GM11168 (cell line): ENCODE measurements around the gene ZBED6.
"Not testable (repeated sequence)": the region's sequence is repeated elsewhere in the genome, so short reads cannot be mapped to it uniquely, and the experiment has no call there.

ENCODE experiments used
- in situ Hi-C: fragments of 300-500 bp; cut with MboI; formaldehyde crosslinking; loops from one replicate; pipeline ENCODE4 v1.12.0; 2022; ENCODE audit warnings: low sequenced_read_pairs; ENCODE audit not compliant: unreplicated experiment

ZBED6 gene

DNA sequence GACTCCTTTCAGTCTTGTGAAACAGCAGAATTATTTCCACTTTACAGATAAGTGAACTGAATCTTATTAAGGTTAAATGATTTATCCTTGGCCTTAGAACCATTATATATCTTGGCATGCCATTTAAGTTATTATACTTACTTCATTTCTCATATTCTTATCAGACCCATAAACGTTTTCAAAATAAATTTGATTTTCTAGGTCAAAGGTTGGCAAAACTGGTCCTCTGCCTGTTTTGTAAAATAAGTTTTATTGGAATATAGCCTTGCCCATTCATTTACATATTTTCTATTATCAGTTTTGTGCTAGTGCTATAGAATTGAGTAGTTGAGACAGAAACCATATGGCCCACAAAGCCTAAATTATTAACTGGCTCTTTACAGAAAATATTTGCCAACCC, 33.1 kb downstream of the ZBED6 start:
- in situ Hi-C loops = no loop called here

- in situ Hi-C loops = not testable (repeated sequence)
These were observed 33.8 kb downstream of the ZBED6 start for GRCh38 chr1:203829247-203829646.

DNA sequence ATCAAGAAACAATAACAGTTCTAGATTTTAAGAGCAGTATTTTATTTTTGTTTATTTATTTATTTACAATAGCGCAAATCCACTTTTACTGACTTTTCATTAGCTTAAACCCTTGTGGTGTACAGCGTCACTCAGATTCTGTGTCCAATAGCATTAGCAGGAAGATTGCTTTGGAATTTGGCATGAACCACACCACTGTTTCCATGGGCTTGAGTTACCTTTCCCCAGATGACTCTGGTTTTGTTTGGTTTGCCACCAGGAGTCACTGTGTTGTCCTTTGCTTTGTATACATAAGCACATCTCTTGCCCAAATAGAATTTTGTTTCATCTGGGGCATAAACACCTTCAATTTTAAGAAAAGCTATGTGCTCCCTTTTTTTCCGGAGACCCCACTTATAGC, 40.1 kb downstream of the ZBED6 start:
- in situ Hi-C loops = no loop called here

GRCh38 chr1:203839081-203839480, 43.7 kb downstream of the ZBED6 start:
- in situ Hi-C loops = no loop called here

DNA sequence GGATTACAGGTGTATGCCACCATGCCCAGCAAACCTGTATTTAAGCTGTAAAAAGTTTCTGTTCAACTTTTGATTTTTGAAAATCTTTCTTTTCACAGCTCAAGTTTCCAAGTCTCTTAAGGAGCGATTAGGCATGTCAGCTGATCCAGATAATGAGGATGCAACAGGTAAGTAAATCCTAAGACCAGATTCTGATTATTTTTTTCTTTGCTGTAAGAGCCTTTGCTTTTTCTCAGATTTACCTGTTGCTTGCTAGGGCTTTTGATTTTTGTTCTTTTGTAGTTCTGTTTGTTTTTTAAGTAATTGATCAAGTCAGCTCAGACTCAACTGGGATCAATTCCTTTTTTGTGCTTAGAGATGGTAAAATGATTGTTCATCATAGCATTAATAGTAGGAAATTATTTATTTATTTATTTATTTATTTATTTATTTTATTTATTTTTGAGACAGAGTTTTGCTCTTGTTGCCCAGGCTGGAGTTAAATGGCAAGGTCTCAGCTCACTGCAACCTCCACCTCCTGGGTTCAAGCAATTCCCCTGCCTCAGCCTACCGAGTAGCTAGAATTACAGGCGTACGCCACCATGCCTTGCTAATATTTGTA, 44.9 kb downstream of the ZBED6 start:
- in situ Hi-C loops = no loop called here

DNA sequence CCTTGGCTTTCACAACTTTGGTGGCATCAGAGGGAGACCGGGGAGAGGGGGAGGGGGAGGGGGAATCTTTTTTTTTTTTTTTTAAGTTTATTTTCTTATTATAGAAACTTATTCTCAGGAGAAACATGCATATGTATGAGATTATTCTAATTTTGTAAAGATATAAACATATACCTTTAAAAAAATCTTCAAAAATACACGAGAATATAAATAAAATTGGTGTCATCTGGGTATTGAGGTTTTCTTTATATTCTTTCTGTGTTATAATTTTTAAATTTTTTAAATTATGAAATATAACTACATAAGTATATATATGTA, 47.1 kb downstream of the ZBED6 start:
- in situ Hi-C loops = no loop called here

GRCh38 chr1:203843435-203843834, 48.0 kb downstream of the ZBED6 start:
- in situ Hi-C loops = no loop called here
